GM23248 (cell line): ENCODE data around the gene PPIP5K1.

ENCODE experiments used
- EZH2 ChIP-seq: fragments of 200-600 bp; sonication (generic); IDR thresholded peaks from 2 replicates; pipeline ENCODE4 v1.6.1; 2018; ENCODE audit warnings: antibody characterized with exemption, mild to moderate bottlenecking; ENCODE audit not compliant: insufficient read depth, poor library complexity, severe bottlenecking
- EZH2phosphoT487 ChIP-seq: fragments of 200-600 bp; sonication (generic); IDR thresholded peaks from 2 replicates; pipeline ENCODE4 v1.6.1; 2018; ENCODE audit warnings: antibody characterized with exemption, moderate library complexity, mild to moderate bottlenecking, low read depth; ENCODE audit not compliant: insufficient read depth

DNA sequence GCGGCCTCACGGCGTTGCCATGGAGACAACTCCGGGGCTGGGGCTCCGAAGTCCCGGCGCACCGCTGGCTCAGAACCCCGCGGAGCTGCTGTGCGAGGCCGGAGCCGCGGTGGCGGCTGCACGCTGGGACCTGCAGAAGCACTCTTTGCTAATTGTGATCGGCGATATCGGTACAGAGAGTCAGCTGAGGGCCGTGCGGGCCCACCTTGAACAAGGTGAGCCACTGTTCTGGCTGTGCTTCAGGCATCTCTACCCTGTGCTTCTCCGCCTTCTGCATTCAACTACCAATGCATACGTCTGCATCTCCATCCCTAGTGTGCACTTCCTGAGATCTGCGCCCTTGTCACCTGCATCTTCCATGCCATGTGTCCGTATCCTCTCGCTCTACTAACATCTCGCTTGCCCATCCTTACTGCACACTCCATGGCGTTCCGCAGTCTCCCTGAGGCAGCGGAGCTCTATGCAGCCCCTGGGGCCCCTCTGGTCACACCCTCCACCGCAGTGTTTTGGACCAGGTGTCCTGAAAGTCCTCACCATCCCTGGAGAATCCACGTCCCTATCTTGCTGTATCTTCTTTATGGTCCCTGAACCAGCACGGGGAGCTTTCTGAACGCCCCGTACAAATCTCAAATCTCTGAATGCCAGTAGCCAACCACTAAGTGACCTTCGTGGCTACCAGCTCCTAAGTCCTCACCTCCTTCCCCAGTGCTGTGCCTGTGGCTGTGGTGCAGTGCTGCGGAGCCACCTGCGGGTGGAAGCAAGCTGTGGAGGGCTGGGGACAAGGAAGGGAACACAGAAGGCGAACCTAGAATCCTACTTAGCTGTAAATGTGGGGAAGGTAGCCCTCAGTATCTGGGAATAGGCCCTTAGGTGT lies 78.8 kb downstream of the PPIP5K1 start:
- TF ChIP-seq EZH2 (no peak), EZH2phosphoT487 (no peak)
